ENCODE data around the gene MAGED2.
"Not testable (repeated sequence)": the region's sequence is repeated elsewhere in the genome, so short reads cannot be mapped to it uniquely, and the experiment has no call there.

The MAGED2 gene

DNA sequence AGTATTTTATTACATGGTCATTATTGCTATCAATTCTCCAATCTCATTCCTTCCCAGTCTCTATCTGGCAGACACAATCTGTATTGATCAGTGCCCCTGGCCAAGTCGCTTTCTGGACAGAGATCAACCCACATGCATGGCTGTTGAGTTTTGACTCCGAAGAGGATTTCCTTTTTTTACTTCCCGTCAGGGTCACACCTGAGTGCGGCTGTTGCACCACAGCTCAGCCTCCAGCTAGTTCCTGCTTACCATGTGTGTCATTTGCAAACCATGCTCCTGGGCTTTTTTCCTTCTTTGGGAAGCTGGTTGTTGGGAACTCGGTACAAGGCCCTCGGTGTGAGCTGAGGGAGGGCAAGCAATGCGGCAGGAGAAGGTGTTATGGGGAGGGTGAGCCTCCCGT is 11.7 kb downstream of the MAGED2 start:
- DNase-seq (ENCODE audit: low read depth, low spot score), result no peak

DNA sequence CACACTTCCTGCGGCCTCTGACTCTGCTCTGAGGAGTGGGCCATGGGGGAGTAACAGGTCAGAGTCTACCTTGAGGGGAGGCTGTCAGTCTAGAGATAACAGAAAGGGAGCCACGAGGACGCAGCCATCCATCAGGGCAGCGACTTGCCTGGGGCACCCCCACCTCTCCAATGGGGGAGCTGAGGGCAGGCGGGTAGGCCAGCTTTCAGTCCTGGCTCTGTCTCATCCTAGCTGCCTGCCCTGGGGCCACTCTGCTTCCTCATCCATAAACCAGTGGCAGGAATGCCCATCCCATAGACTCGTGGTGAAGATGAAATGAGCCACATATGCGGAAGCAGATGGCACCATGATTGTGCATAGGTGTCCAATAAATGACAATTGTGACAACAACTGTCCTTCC is 13.2 kb downstream of the MAGED2 start:
- DNase-seq (ENCODE audit: low read depth, low spot score), result no peak

DNA sequence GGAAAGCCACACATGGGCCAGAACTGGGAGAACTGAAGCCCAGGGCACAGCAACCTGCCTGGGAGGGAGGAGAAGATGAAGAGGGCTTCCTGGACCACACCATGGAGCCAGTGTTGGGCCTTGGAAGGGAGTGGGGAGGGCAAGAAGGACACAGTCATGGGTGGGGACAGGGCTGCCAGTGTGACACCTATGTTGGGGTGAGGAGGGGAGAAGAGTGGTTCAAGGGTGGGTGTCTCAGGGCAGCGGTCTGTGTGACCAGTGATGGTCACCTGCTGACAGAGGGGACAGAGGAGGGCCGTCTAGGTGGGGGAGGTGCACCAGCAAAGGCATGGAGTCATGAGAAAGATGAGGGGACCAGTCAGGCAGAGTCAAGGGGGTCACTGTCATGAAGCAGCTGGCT is 13.8 kb downstream of the MAGED2 start:
- no peak for DNase-seq (ENCODE audit: low read depth, low spot score)

DNA sequence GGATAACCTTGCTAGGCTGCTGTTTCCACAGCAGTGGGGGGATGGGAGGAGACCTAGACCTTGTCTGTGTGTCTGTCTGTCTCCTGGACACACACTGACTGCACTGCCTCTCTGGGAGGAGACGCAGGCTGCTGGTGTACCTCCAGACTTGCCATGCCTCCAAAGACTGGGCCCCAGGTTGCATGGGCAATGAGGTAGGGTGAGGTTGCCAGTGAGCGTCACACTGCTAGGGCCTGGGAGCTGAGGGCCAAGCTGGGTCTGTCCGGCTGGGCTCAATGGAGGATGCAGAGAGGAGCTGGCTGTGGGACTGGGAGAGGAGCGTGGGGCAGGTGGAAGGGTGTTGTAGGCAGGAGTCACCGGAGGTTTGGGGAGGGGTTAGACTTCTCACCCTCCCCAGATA is 16.6 kb downstream of the MAGED2 start:
- DNase-seq (ENCODE audit: low read depth, low spot score), result no peak

DNA sequence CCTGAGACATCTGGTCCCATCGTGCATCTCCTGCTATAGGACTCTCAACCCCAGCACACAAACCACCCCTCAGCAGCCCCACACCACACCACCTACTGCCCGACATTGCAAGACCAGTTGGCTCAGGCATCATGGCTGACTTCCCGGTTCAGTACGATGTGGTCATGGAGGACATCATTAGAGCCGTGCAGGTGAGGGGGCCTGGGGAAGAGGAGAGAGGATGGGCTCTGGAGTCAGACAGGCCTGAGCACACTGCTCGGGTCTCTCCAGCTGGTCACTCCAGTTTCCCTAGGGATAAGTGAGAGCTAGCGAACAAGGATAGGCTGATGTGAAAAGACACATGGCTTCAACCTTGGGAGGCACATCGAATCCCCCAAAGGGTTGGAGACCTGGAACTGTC is 17.2 kb downstream of the MAGED2 start:
- no peak for DNase-seq (ENCODE audit: low read depth, low spot score)

DNA sequence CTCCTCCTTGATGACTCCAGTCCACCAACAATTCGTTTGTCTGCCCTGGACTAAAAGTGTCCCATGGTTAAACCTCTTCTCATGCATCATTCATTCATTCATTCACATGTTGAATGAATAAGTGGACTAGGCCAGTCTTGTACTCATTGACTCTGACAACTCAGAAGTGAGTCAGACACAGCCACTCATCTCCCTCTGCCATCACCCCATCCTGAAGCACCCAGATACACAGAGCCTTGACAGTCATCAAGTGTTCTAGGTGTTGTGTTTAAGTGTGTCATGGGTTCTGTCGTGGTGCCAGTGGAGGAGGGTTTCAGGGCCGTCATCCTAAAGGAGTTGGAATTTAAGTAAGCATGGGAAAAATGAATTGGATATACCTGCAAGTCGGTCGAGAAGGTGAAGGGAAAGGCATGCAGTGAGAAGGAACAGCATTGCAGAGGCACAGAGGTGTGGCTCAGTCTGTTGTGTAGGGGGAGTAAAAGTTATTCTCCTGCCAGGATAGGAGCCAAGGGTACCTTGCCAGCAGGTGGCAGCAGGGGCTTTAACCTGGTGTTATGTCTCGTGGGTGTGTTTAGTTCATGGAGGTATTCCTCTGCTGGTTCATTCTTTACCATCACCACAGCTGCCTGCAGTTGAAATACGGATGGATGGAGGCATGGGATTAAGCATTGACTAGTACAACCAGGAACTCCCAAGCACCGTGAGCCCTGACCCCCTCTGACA is 18.3 kb downstream of the MAGED2 start:
- DNase-seq (ENCODE audit: low read depth, low spot score), result no peak

DNA sequence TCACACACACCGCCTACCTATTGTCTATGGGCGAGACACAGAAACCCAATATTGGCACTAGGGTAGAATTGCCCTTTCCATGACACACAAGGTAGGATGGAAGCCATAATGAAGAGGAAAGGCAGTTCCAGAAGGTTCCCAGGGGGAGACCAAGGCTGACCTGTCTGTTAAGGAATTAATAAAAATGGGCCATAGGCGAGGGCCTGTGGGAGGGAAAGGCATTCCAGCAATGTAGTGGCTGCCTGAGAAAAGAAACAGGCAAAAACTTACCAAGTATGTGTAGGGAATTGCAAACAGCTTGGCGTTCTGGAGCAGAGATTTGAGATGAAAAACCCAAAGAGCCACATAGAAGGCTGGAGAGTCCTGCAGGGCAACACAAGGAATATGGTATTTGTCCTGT is 19.1 kb downstream of the MAGED2 start:
- no peak for DNase-seq (ENCODE audit: low read depth, low spot score)

DNA sequence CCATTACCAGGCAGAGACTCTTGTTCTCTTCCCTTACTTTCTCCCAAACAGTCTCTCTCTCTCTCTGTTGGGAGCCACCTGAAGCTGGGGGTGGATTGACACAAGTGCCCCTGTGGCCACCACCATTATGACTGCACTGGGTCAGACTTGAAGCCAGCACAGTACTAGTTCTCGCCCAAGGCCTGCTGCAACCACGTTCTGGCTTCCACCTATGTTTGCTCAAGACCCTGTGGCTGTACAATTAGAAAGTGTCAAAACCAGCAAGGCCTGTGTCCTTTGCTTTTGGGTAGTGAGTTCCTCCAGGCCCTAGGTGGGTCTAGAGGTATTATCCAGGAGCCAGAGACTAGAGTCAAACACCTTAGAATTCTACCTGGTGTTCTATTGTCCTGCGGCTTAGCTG is 31.0 kb downstream of the MAGED2 start:
- DNase-seq (ENCODE audit: low read depth, low spot score), result no peak

DNA sequence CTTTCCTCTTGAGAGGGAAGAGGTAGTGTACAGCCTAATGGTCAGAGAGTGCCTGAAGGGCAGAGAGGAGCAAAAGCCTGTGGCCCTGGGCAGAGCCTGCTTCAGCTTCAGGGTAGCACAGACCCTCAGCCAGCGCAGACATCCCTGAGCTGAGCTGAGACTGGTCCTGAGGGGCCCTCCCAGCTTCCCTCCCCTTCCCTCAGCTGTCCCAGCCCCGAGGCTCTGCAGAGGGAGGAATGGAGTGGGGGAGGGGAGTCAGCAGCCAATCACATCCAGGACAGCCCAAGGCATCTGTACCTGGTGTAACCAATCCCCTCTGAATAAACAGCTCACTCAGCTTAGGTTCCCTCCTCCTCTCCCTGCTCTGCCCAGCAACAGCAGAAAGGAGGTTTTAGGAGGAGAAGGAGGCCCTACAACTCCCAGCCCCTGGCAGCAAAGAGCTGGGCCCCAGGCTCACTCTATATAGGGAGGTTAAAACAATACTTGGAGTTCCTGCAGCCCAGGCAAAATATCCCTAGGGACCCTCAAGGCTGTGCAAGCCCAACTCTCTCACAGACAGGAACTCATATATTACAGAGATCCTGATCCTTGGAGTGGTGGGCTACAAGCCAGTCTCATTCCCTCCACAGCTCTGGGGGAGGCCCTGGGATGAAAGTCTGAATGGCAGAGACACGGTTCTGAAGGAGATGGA is 33.8 kb downstream of the MAGED2 start:
- not testable (repeated sequence) for DNase-seq (ENCODE audit: low read depth, low spot score)

DNA sequence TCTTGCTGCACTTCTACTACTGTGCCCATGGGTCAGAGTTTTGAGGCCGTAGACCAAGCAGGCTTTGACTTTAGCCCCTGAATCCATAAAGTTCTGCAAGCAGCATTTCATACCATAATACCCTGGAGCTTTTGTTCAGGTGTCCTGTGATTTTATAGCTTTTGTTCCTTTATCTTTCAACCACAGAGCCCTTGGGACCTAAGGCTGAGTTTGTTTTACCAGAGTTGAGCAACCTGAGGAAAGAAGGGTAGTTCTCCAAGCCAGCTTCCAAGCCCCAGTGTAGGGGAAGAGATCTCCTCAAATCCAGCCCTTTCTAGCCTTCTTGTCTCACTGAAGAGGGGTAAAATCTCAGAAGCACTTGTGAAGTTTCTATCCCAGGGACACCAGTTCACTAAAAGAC is 35.1 kb downstream of the MAGED2 start:
- DNase-seq (ENCODE audit: low read depth, low spot score), result no peak

DNA sequence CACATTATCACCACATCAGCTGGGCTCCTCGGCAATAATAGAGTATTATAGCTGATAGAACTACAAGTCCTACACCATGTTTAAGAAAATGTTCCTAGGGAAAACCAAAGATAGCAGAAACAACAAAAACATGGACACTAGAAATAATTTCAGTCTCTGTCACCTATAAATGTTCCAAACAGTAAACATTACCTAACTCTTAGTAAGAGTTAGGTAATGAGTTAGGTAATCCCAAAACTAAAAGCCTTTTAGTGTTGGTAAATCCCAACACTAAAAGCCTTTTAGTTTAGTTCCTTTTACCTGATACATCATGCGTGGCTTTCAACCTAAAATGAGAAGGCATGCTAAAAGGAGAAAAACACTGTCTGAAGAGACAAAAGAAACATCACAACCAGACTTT is 35.5 kb downstream of the MAGED2 start:
- DNase-seq (ENCODE audit: low read depth, low spot score), result no peak

DNA sequence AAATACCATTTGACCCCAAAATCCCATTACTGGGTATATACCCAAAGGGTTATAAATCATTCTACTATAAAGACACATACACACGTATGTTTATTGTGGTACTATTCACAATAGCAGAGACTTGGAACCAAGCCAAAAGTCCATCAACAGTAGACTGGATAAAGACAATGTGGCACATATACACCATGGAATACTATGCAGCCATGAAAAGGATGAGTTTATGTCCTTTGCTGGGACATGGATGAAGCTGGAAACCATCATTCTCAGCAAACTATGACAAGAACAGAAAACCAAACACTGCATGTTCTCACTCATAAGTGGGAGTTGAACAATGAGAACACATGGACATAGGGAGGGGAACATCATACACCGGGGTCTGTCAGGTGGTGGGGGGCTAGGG is 40.2 kb downstream of the MAGED2 start:
- DNase-seq (ENCODE audit: low read depth, low spot score), result not testable (repeated sequence)

DNA sequence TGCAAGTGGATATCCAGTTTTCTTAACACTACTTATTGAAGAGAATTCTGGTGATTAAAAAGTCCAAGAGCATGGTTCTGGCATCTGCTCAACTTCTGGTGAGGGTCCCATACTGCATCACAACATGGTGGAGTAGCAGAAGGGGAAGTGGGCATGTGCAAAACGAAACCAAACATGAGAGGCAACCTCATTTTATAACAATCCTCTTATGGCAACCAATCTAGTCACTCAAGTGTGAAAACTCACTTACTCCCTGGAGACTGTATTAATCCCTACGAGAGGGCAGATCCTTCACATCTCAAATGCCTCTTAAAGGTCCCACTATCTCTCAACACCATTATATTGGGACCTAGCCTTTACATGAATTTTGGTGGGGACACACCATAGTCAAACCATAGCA is 57.7 kb downstream of the MAGED2 start:
- no peak for DNase-seq (ENCODE audit: low read depth, low spot score)
